H54 (cell line): Measurements from ENCODE around the gene PSMG3.

ENCODE experiments used
- DNase-seq: peaks from one replicate; pipeline ENCODE4 v3.0.0; 2011; ENCODE audit warnings: low spot score, mixed read lengths; ENCODE audit not compliant: insufficient read length
- FAIRE-seq: peaks from 3 replicates; lab custom pipeline; 2011; peaks lifted over from hg19 to GRCh38; lab: Jason Lieb, UNC
- POLR2A ChIP-seq: IDR thresholded peaks from 2 replicates; pipeline ENCODE4 v1.6.1; 2011; ENCODE audit warnings: low read depth, mild to moderate bottlenecking, low read length

PSMG3 gene

DNA sequence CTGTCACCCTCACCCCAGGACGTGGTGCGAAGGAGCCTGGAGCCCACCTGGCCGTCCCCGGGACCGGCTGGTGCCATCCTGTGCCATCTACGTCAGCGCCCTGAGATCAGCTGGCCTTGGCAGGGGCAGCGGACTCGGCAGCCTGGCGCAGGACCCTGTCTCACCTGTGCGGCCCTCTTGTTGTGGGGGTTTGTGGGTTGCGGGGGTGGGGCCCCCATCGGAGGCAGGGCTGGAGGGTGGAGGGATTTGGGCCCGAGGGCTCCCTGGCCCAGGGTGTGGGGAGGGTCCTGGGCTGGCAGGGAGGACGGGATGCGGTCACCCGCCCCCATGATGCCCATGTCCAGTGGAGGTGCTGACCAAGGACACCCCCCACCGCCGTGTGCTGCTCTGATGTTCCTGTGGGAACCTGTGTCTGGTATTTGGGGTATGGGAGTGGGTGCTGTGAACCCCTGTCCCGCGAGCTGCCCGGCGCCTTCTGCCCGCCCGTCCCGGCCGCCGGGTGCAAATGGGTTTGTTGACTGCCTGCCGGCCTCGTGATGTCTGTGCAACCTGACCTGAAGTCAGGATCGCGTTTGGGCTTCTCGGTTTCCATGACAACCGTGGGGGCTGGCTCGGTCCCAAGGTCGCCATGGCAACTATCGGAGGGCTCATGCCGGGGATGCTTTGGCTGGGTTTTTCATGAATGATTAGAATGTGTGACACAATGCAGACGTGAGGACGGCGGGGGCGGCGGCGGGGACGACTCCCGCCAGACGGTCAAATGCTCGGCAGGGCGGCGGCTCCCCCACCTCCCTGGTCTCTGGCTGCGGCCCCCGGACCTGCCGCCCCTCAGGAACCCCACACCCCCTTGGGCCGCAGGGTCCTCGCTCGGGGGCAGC, 32.1 kb downstream of the PSMG3 start:
- TF ChIP-seq POLR2A: no peak; the same call in 1 of the 2 replicates
- DNase-seq: peak; percentile 96
- FAIRE-seq: no peak

DNA sequence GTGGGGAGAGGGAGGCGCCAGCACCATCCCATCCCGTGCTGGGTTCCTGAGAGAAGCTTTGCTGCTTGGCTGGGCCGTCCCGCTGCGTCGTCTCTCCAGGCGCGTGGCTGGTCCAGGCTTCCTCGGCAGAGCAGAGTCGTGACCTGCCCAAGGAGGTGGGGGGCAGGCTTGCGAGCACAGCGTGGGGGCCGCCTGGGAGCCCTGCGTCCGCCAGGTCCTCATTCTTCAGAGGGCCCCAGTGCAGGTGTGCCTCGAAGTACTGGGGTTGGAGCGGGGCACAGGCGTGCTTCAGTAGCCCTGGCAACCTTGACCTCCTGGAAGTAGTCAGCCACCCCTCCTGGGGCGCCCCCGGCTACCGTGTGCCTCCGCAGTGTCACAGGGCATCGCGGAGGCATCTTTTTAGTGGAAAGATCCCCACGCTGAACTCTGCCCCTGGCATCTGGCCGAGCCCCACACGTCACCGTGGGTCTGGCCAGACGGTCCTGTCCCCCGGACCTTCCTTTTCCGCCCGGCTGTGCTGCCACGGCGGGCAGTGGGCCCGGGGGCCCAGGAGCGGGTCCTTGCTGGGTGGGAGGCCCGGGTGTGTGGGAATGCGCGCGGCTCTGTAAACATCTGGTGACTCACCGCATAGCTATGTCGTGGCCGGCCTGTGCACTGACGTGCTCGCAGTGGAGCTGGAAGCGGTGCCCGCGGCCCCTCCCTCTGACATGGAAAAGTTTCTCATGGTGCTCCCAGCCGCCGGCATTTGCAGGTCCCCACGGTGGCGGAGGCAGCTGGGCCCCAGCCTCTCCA, 32.9 kb downstream of the PSMG3 start:
- TF ChIP-seq POLR2A: peak; percentile 83; the same call in 1 of the 2 replicates
- FAIRE-seq: no peak
- peak; percentile 100 for DNase-seq

- no peak for FAIRE-seq
- no peak for DNase-seq
- TF ChIP-seq POLR2A: no peak
Observed at GRCh38 chr7:1536455-1536742, 33.4 kb downstream of the PSMG3 start.

- no peak for DNase-seq
- no peak for TF ChIP-seq POLR2A
- FAIRE-seq: no peak
Observed at GRCh38 chr7:1535701-1536454, 34.0 kb downstream of the PSMG3 start.

- FAIRE-seq (no peak), DNase-seq (no peak)
- no peak for TF ChIP-seq POLR2A
Observed at GRCh38 chr7:1535100-1535458, 34.8 kb downstream of the PSMG3 start.

DNA sequence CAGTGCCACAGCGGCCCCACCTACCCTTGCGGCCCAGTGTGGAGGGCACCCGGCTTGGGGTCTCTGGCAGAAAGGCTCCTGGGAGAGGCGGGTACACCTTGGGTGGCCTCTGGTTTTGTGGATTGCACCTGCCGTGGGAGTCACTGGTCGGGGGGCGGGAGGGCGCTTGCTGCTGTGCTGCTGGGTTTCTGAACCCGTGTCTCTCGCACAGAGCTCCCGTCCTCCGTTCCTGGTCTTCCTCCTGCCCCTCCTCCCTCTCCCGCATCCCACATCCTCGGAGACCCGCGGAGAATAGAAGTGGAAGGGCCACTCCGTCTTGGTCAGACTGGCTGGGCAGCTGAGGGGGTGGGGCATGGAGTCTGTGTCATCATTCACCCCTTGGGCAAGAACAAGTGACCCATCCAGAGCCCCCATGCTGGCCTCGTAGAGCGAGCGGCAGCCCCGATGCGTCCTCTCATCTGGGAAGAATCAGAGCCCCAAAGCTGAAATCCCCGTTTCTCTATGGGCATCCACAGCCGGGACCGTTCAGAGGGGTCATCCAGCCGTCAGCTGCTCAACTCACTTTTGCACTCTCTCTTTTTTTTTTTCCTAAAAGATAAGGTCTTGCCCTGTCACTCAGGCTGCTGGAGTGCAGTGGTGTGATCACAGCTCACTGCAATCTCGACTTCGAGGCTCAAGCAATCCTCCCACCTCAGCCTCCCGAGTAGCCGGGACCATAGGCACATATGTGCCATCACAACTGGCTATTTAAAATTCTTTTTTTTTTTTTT, 35.3 kb downstream of the PSMG3 start:
- FAIRE-seq: no peak
- no peak for DNase-seq
- no peak for TF ChIP-seq POLR2A

- TF ChIP-seq POLR2A: peak; percentile 41; the same call in 1 of the 2 replicates
- DNase-seq (peak; percentile 100), FAIRE-seq (peak; percentile 67)
Observed at GRCh38 chr7:1533547-1534329, 36.1 kb downstream of the PSMG3 start.

- FAIRE-seq: no peak
- DNase-seq: no peak
- no peak for TF ChIP-seq POLR2A
Observed at GRCh38 chr7:1533255-1533546, 36.6 kb downstream of the PSMG3 start.

- DNase-seq (peak; percentile 100), FAIRE-seq (peak; percentile 69)
- TF ChIP-seq POLR2A: peak; percentile 52
Observed at GRCh38 chr7:1532456-1533254, 37.2 kb downstream of the PSMG3 start.

DNA sequence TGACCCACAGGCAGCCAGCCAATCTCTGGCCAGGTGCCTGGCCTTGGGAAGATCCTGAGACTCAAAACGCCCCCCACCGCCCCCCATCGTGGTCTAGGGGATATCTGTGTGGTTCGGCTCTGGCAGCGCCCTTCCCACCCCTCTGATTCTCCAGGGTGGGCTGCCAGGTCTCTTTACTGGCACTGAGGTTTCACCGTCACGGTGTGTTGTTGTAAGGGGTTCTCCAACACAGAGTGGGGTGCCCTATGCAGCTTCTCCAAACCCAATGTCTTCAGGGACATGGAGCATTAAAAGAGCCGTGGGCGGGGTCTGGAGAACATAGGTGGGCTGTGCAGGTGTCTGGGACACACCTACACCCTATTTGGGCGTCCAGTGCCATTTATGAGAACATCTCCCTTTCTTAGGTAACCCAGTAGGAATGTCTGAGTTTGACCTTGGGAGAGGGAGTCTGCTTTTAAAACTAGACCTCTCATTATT, 37.8 kb downstream of the PSMG3 start:
- FAIRE-seq: no peak
- no peak for DNase-seq
- TF ChIP-seq POLR2A: no peak

DNA sequence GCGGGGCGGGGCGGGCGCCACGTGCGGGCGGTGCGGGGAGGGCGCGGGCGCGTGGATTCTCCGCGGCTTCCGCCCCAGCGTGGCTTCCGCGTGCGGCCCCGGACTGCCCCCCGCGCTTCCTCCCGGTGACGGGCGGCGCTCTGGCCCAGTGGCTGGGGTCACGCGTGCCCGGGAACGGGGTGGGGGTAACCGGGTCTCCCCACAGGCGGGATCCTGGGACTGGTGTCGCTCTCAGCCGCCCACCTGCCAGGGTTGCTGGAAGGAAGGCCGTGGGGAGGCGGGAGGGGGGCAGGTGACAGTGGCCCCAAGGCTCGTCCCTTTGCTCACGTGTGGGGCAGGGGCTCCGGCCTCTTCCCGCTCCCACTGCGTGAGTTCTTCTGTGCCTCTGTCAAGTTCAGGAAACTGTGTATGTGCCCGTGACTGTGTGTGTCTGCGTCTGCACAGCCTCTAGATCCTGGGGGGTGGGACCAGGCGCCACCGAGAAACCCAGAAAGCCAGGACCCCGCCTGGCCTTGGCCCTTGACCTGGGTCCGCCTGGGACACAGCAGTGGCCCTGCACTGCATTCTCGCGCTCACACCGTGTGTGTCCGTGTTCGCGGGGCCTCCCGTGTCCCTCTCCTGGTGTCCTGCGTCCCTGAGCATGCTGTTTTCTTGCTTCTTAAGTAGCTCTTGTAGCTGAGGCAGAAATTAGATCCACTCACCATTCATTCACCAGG, 38.4 kb downstream of the PSMG3 start:
- TF ChIP-seq POLR2A: no peak
- DNase-seq: no peak
- FAIRE-seq: no peak
